Naive thymus-derived CD8-positive, alpha-beta T cell (primary cell): Measurements from ENCODE around the gene ALG8. TPM values are rescaled to one million over a fixed set of nuclear protein-coding genes. Genes with fewer than 3 reads are reported as not detected.

Experiments used
- ATAC-seq, 2 donors: fragments of 150-1000 bp; cut with Tn5 transposase in 1 of 2; sonication (Bioruptor Pico), chemical (Tn5 transposase) in 1 of 2; 1 replicate in 1 of 2; 2 replicates in 1 of 2; pipeline ENCODE4 v1.10.0; 2021; ENCODE audit warnings: mild to moderate bottlenecking in 2 of 2, moderate library complexity in 2 of 2
- POLR2A ChIA-PET: fragments of 350-600 bp; sonication (Branson Sonifier 250); formaldehyde crosslinking; loops from one replicate; lab custom pipeline; 2021; ENCODE audit warnings: antibody characterized with exemption; lab: Charles Lee
- DNase-seq, 10 donors: peaks; one replicate each; pipeline versions ENCODE4 v3.0.0 to v3.0.0-alpha.2; 2020 to 2022
- H3K27ac Mint-ChIP-seq, 10 donors: one replicate each; pipeline ENCODE4 v1.8.0; 2020 to 2022; ENCODE audit warnings: mild to moderate bottlenecking in 10 of 10, mixed read lengths in 10 of 10, moderate library complexity in 4 of 10, inconsistent platforms in 1 of 10
- H3K27me3 Mint-ChIP-seq, 5 donors: one replicate each; pipeline ENCODE4 v1.8.0; 2021 to 2022; ENCODE audit warnings: mixed read lengths in 5 of 5
- H3K36me3 Mint-ChIP-seq, 3 donors: one replicate each; pipeline ENCODE4 v1.8.0; 2020 to 2022; ENCODE audit warnings: mixed read lengths in 3 of 3, mild to moderate bottlenecking in 2 of 3, inconsistent platforms in 1 of 3
- H3K4me1 Mint-ChIP-seq, 4 donors: one replicate each; pipeline ENCODE4 v1.8.0; 2021 to 2022; ENCODE audit warnings: mixed read lengths in 4 of 4
- H3K4me3 Mint-ChIP-seq, 10 donors: one replicate each; pipeline ENCODE4 v1.8.0; 2020 to 2022; ENCODE audit warnings: mild to moderate bottlenecking in 10 of 10, mixed read lengths in 10 of 10, moderate library complexity in 6 of 10, inconsistent platforms in 1 of 10
- H3K9me3 Mint-ChIP-seq, 9 donors: one replicate each; pipeline ENCODE4 v1.8.0; 2020 to 2022; ENCODE audit warnings: mixed read lengths in 9 of 9, mild to moderate bottlenecking in 3 of 9, inconsistent platforms in 1 of 9, moderate library complexity in 1 of 9
- polyA plus RNA-seq, 3 donors: library from polyadenylated mRNA; unstranded; fragments of 300-500 nt; fragmentation: Illumina TruSeq; gene quantifications; one replicate each; pipeline ENCODE4 v1.2.3, GENCODE V29; 2021
- total RNA-seq, 8 experiments: library from RNA in 2 of 8; stranded (reverse) in 2 of 8; gene quantifications; one replicate each; pipeline ENCODE4 v1.2.3 and lab custom pipeline; 2021 to 2026

ALG8 gene
- total and polyA plus RNA-seq, 5 experiments from 2014 or later: 37.4 to 65.0 (median 54.6) TPM

- DNase-seq (no peak), ATAC-seq (no peak)
- Mint-ChIP-seq H3K9me3 (no peaks in the 10 kb centered on the region), H3K27me3 (no peaks in the 10 kb centered on the region), H3K4me1 (peaks cover 0 to 2% (median 0%) of the 10 kb centered on the region in 4 donors), H3K27ac (no peak overlapping the region), H3K36me3 (peaks cover 0 to 5% (median 0%) of the 10 kb centered on the region in 3 donors), H3K4me3 (no peak overlapping the region)
- POLR2A ChIA-PET: interaction anchor here (0.6 kb wide), 1 partner anchor 282 kb away, joined by 5 read pairs; no protein-coding TSS in a partner anchor
These were observed 12.4 kb upstream of the ALG8 start for GRCh38 chr11:78151804-78152203.

GRCh38 chr11:78150754-78151153 lies 11.3 kb upstream of the ALG8 start:
- H3K27ac Mint-ChIP-seq: no peak overlapping the region
- POLR2A ChIA-PET: no interaction called here
- DNase-seq (no peak), ATAC-seq (no peak)
- H3K9me3 Mint-ChIP-seq: no peaks in the 10 kb centered on the region
- peaks cover 0 to 2% (median 0%) of the 10 kb centered on the region in 4 donors for H3K4me1 Mint-ChIP-seq
- peaks cover 0 to 5% (median 0%) of the 10 kb centered on the region in 3 donors for H3K36me3 Mint-ChIP-seq
- no peak overlapping the region for H3K4me3 Mint-ChIP-seq
- H3K27me3 Mint-ChIP-seq: no peaks in the 10 kb centered on the region

GRCh38 chr11:78150346-78150745 lies 10.9 kb upstream of the ALG8 start:
- POLR2A ChIA-PET: interaction anchor here (0.5 kb wide), 1 partner anchor 12 kb away, joined by 4 read pairs; no protein-coding TSS in a partner anchor
- H3K9me3 Mint-ChIP-seq: no peaks in the 10 kb centered on the region
- peak overlapping the region in 1 of 10 donors; percentile 47 for H3K27ac Mint-ChIP-seq
- DNase-seq (no peak), ATAC-seq (no peak)
- no peaks in the 10 kb centered on the region for H3K27me3 Mint-ChIP-seq
- H3K36me3 Mint-ChIP-seq: peaks cover 0 to 5% (median 0%) of the 10 kb centered on the region in 3 donors
- H3K4me1 Mint-ChIP-seq: peaks cover 0 to 2% (median 0%) of the 10 kb centered on the region in 4 donors
- H3K4me3 Mint-ChIP-seq: no peak overlapping the region

- peaks cover 0 to 5% (median 0%) of the 10 kb centered on the region in 3 donors for H3K36me3 Mint-ChIP-seq
- DNase-seq: peak in 3 of 10 donors; percentile 3 to 28 (median 13)
- POLR2A ChIA-PET: interaction anchor here (0.5 to 1.1 kb wide), 4 partner anchors 10 to 415 kb away, joined by 3 to 5 read pairs (median 4); partner anchors contain the start of gene ALG8
- peak in 1 of 2 donors; percentile 59 for ATAC-seq
- H3K4me3 Mint-ChIP-seq: no peak overlapping the region
- H3K4me1 Mint-ChIP-seq: peaks cover 0 to 2% (median 0%) of the 10 kb centered on the region in 4 donors
- H3K27ac Mint-ChIP-seq: no peak overlapping the region
- no peaks in the 10 kb centered on the region for H3K9me3 Mint-ChIP-seq
- H3K27me3 Mint-ChIP-seq: no peaks in the 10 kb centered on the region
These were observed 10.2 kb upstream of the ALG8 start for GRCh38 chr11:78149646-78150045.

GRCh38 chr11:78147807-78148206 lies 8.4 kb upstream of the ALG8 start:
- H3K4me1 Mint-ChIP-seq: peaks cover 0 to 13% (median 1%) of the 10 kb centered on the region in 4 donors
- ATAC-seq: no peak
- no peaks in the 10 kb centered on the region for H3K9me3 Mint-ChIP-seq
- DNase-seq: no peak
- peaks cover 0 to 8% (median 0%) of the 10 kb centered on the region in 3 donors for H3K36me3 Mint-ChIP-seq
- POLR2A ChIA-PET: interaction anchor here (0.8 kb wide), 1 partner anchor 41 kb away, joined by 5 read pairs; the partner anchor contains the start of gene KCTD21
- no peak overlapping the region for H3K27ac Mint-ChIP-seq
- no peak overlapping the region for H3K4me3 Mint-ChIP-seq
- no peaks in the 10 kb centered on the region for H3K27me3 Mint-ChIP-seq

GRCh38 chr11:78145511-78146025 lies 6.1 kb upstream of the ALG8 start:
- Mint-ChIP-seq H3K4me3 (no peak overlapping the region), H3K36me3 (peaks cover 0 to 11% (median 0%) of the 10 kb centered on the region in 3 donors), H3K9me3 (no peaks in the 10 kb centered on the region), H3K27ac (no peak overlapping the region), H3K27me3 (no peaks in the 10 kb centered on the region), H3K4me1 (peaks cover 5 to 22% (median 6%) of the 10 kb centered on the region in 4 donors)
- POLR2A ChIA-PET: no interaction called here
- no peak for ATAC-seq
- no peak for DNase-seq

GRCh38 chr11:78140392-78141077 lies 1.1 kb upstream of the ALG8 start:
- H3K27me3 Mint-ChIP-seq: no peaks in the 10 kb centered on the region
- peak overlapping the region in 8 of 10 donors; percentile 12 to 93 (median 74) for H3K27ac Mint-ChIP-seq
- POLR2A ChIA-PET: interaction anchor here (2.2 to 2.6 kb wide), 2 partner anchors 8 to 48 kb away, joined by 5 to 21 read pairs; partner anchors contain the start of genes KCTD21 and USP35
- H3K36me3 Mint-ChIP-seq: peaks cover 0 to 21% (median 3%) of the 10 kb centered on the region in 3 donors
- H3K9me3 Mint-ChIP-seq: no peaks in the 10 kb centered on the region
- peak overlapping the region; percentile 3 to 95 (median 76) for H3K4me3 Mint-ChIP-seq
- ATAC-seq: no peak
- peaks cover 21 to 52% (median 43%) of the 10 kb centered on the region in 4 donors for H3K4me1 Mint-ChIP-seq
- DNase-seq: no peak

GRCh38 chr11:78138694-78139421 lies 568 bp downstream of the ALG8 start:
- Mint-ChIP-seq H3K36me3 (peaks cover 5 to 28% (median 5%) of the 10 kb centered on the region in 3 donors), H3K27ac (peak overlapping the region; percentile 93 to 98 (median 96)), H3K9me3 (no peaks in the 10 kb centered on the region), H3K4me1 (peaks cover 21 to 52% (median 46%) of the 10 kb centered on the region in 4 donors), H3K27me3 (no peaks in the 10 kb centered on the region), H3K4me3 (peak overlapping the region; percentile 84 to 98 (median 95))
- DNase-seq: peak in 4 of 10 donors; percentile 2 to 10 (median 2)
- POLR2A ChIA-PET: interaction anchor here (0.8 to 2.6 kb wide), 7 partner anchors 10 to 436 kb away, joined by 3 to 21 read pairs (median 9); partner anchors contain the start of genes INTS4, KCTD21, NARS2 and USP35
- peak; percentile 37 to 43 for ATAC-seq

- Mint-ChIP-seq H3K27ac (peak overlapping the region; percentile 23 to 98 (median 90)), H3K9me3 (no peaks in the 10 kb centered on the region), H3K36me3 (peaks cover 5 to 27% (median 6%) of the 10 kb centered on the region in 3 donors), H3K4me3 (peak overlapping the region; percentile 84 to 98 (median 94)), H3K27me3 (no peaks in the 10 kb centered on the region), H3K4me1 (peaks cover 21 to 47% (median 46%) of the 10 kb centered on the region in 4 donors)
- no peak for ATAC-seq
- POLR2A ChIA-PET: interaction anchor here (1.6 to 2.6 kb wide), 4 partner anchors 51 to 143 kb away, joined by 9 to 21 read pairs (median 12); partner anchors contain the start of genes INTS4, KCTD21 and USP35
- no peak for DNase-seq
These were observed 1.1 kb downstream of the ALG8 start for GRCh38 chr11:78138291-78138690.

GRCh38 chr11:78132475-78132874 lies 7.0 kb downstream of the ALG8 start:
- POLR2A ChIA-PET: no interaction called here
- no peak for DNase-seq
- H3K9me3 Mint-ChIP-seq: no peaks in the 10 kb centered on the region
- no peak overlapping the region for H3K4me3 Mint-ChIP-seq
- no peak for ATAC-seq
- H3K27me3 Mint-ChIP-seq: no peaks in the 10 kb centered on the region
- H3K36me3 Mint-ChIP-seq: peaks cover 5 to 23% (median 8%) of the 10 kb centered on the region in 3 donors
- H3K4me1 Mint-ChIP-seq: peaks cover 10 to 25% (median 17%) of the 10 kb centered on the region in 4 donors
- peak overlapping the region in 1 of 10 donors; percentile 0 for H3K27ac Mint-ChIP-seq

GRCh38 chr11:78131956-78132355 lies 7.5 kb downstream of the ALG8 start:
- Mint-ChIP-seq H3K4me3 (no peak overlapping the region), H3K4me1 (peaks cover 5 to 20% (median 12%) of the 10 kb centered on the region in 4 donors), H3K9me3 (no peaks in the 10 kb centered on the region), H3K27me3 (no peaks in the 10 kb centered on the region), H3K36me3 (peaks cover 5 to 19% (median 5%) of the 10 kb centered on the region in 3 donors), H3K27ac (peak overlapping the region in 2 of 10 donors; percentile 0 to 1)
- ATAC-seq (no peak), DNase-seq (no peak)
- POLR2A ChIA-PET: no interaction called here

- Mint-ChIP-seq H3K27me3 (no peaks in the 10 kb centered on the region), H3K27ac (no peak overlapping the region), H3K9me3 (no peaks in the 10 kb centered on the region), H3K36me3 (peaks cover 0 to 22% (median 11%) of the 10 kb centered on the region in 3 donors), H3K4me3 (no peak overlapping the region), H3K4me1 (peaks cover 2 to 8% (median 5%) of the 10 kb centered on the region in 4 donors)
- POLR2A ChIA-PET: no interaction called here
- DNase-seq: no peak
- no peak for ATAC-seq
These were observed 12.0 kb downstream of the ALG8 start for GRCh38 chr11:78127403-78127802.
